ENCODE results near the gene PLEKHN1.

- TF ChIP-seq EZH2 (IDR thresholded peaks at IDR 0.05; ENCODE audit: low read depth): no peak
- TF ChIP-seq, protein P1, sequence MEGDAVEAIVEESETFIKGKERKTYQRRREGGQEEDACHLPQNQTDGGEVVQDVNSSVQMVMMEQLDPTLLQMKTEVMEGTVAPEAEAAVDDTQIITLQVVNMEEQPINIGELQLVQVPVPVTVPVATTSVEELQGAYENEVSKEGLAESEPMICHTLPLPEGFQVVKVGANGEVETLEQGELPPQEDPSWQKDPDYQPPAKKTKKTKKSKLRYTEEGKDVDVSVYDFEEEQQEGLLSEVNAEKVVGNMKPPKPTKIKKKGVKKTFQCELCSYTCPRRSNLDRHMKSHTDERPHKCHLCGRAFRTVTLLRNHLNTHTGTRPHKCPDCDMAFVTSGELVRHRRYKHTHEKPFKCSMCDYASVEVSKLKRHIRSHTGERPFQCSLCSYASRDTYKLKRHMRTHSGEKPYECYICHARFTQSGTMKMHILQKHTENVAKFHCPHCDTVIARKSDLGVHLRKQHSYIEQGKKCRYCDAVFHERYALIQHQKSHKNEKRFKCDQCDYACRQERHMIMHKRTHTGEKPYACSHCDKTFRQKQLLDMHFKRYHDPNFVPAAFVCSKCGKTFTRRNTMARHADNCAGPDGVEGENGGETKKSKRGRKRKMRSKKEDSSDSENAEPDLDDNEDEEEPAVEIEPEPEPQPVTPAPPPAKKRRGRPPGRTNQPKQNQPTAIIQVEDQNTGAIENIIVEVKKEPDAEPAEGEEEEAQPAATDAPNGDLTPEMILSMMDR (conservative IDR thresholded peaks at IDR 0.05): no peak
Measured at GRCh38 chr1:1004420-1004779, 38.1 kb downstream of the PLEKHN1 start.
